GM23338 (cell line): Measurements from ENCODE around the gene CYRIA.

ENCODE experiments used
- EZH2 ChIP-seq: fragments of 200-600 bp; sonication (generic); IDR thresholded peaks from one replicate; pipeline ENCODE4 v1.8.0; 2017; ENCODE audit warnings: antibody characterized with exemption, mild to moderate bottlenecking, low read depth; ENCODE audit not compliant: unreplicated experiment
- TF ChIP-seq, protein P1 (sequence below), 2 experiments: fragments of 200-600 bp in 1 of 2; sonication (generic) in 1 of 2; conservative IDR thresholded peaks; 2 replicates each; pipeline versions ENCODE4 v1.5.1 to v1.6.1; 2016 to 2017; ENCODE audit warnings: antibody characterized with exemption in 2 of 2, low read depth in 2 of 2, mild to moderate bottlenecking in 2 of 2, moderate library complexity in 1 of 2

DNA sequence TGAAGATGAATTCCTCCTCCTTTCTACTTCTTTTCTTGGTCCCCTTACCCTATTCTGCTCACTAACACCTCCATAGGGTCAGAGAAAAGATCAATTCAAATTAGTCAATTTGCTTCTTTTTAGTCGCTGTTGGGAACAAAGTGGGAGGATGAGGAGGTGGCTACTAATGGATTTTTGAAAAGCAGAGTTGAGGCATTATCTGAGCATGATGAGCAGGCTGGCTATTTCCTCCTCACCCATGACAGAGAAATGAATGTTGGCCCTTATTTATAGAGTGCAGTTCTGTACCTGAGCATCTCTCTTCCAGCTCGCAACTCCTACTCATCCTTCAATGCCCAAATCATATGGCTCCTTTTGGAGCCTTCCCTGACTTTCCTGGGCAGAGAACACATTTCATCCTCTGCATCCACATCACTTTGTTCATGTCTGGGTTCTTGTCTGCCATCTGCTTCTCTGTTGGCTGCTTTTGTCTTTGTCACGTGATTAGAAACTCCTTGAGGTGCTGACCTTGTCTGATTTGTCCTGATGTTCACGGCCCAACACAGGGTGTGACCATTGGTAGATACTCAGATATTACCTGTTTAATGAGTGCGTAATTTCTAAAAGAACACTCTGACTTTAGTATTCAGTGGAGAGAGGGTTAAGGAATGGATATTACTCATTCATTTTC is 45.9 kb downstream of the CYRIA start:
- TF ChIP-seq, protein P1, sequence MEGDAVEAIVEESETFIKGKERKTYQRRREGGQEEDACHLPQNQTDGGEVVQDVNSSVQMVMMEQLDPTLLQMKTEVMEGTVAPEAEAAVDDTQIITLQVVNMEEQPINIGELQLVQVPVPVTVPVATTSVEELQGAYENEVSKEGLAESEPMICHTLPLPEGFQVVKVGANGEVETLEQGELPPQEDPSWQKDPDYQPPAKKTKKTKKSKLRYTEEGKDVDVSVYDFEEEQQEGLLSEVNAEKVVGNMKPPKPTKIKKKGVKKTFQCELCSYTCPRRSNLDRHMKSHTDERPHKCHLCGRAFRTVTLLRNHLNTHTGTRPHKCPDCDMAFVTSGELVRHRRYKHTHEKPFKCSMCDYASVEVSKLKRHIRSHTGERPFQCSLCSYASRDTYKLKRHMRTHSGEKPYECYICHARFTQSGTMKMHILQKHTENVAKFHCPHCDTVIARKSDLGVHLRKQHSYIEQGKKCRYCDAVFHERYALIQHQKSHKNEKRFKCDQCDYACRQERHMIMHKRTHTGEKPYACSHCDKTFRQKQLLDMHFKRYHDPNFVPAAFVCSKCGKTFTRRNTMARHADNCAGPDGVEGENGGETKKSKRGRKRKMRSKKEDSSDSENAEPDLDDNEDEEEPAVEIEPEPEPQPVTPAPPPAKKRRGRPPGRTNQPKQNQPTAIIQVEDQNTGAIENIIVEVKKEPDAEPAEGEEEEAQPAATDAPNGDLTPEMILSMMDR (conservative IDR thresholded peaks at IDR 0.05; ENCODE audit: low read depth in 2 of 2), result no peak
- TF ChIP-seq EZH2, result no peak
